ENCODE results near the gene B3GNT7. TPM values are rescaled to one million over a fixed set of nuclear protein-coding genes. Genes with fewer than 3 reads are reported as not detected.
A peak's percentile ranks its signal among the peaks of the same experiment; 100 is the strongest.

The B3GNT7 gene
- total and polyA plus RNA-seq, 7 donors: 2.9 to 40.9 (median 5.0) TPM

DNA sequence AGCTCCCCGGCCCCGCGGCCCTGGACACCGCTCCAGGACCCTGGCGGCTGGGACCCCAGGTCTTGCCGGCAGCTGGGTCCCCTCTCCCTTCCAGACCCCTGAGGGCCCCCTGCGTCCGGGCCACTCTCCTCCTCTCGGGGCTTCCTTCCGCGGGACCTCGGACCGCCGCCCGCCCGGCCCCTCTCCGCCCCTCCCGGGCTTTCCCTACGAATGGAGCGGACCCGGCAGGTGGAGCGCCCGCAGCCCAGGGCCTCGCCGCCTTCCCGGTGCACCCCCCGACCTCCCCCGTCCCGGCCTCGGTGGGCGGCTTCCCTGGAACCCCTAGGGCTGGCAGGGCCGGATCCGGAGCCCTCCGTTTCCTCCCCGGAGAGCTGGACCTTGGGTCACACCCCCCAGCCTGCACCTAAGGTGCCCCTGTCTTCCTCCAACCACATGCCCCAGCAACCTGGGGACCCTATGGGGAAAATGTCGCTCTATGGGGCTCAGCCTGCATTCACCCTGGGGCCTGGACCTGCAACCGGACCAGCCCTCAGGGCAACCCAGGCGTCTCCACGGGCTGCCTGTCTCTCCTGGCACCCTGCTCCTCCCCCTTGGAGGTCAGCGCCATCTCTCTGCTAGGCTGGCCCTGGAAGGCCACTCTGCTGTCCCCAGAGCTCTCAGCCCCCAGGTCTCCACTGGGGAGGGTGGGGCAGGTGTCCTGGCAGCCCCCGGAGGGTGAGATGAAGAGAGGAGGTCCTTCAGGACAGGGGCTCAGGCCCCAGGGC is 730 bp downstream of the B3GNT7 start:
- Histone ChIP-seq H3K4me3 (peak overlapping the region; percentile 26 to 54 (median 51)), H3K4me1 (peaks cover 0 to 35% (median 27%) of the 10 kb centered on the region in 4 donors), H3K36me3 (no peaks in the 10 kb centered on the region), H3K9me3 (no peaks in the 10 kb centered on the region), H3K27ac (peak overlapping the region in 3 of 4 donors; percentile 40 to 68 (median 47)), H3K27me3 (peaks cover 9 to 40% (median 29%) of the 10 kb centered on the region in 3 donors)
- intact Hi-C loops (cut with DNase I): no loop called here
- no peak for DNase-seq
- 4 to 12% methylated on average over 41 of the region's 41 CpGs for WGBS, 2 donors
- TF ChIP-seq EP300 (IDR thresholded peaks at IDR 0.05) (no peak), POLR2A (IDR thresholded peaks at IDR 0.05) (no peak), POLR2AphosphoS5 (IDR thresholded peaks at IDR 0.05) (no peak)
- TF ChIP-seq, protein P1, sequence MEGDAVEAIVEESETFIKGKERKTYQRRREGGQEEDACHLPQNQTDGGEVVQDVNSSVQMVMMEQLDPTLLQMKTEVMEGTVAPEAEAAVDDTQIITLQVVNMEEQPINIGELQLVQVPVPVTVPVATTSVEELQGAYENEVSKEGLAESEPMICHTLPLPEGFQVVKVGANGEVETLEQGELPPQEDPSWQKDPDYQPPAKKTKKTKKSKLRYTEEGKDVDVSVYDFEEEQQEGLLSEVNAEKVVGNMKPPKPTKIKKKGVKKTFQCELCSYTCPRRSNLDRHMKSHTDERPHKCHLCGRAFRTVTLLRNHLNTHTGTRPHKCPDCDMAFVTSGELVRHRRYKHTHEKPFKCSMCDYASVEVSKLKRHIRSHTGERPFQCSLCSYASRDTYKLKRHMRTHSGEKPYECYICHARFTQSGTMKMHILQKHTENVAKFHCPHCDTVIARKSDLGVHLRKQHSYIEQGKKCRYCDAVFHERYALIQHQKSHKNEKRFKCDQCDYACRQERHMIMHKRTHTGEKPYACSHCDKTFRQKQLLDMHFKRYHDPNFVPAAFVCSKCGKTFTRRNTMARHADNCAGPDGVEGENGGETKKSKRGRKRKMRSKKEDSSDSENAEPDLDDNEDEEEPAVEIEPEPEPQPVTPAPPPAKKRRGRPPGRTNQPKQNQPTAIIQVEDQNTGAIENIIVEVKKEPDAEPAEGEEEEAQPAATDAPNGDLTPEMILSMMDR (IDR thresholded peaks at IDR 0.05): no peak

DNA sequence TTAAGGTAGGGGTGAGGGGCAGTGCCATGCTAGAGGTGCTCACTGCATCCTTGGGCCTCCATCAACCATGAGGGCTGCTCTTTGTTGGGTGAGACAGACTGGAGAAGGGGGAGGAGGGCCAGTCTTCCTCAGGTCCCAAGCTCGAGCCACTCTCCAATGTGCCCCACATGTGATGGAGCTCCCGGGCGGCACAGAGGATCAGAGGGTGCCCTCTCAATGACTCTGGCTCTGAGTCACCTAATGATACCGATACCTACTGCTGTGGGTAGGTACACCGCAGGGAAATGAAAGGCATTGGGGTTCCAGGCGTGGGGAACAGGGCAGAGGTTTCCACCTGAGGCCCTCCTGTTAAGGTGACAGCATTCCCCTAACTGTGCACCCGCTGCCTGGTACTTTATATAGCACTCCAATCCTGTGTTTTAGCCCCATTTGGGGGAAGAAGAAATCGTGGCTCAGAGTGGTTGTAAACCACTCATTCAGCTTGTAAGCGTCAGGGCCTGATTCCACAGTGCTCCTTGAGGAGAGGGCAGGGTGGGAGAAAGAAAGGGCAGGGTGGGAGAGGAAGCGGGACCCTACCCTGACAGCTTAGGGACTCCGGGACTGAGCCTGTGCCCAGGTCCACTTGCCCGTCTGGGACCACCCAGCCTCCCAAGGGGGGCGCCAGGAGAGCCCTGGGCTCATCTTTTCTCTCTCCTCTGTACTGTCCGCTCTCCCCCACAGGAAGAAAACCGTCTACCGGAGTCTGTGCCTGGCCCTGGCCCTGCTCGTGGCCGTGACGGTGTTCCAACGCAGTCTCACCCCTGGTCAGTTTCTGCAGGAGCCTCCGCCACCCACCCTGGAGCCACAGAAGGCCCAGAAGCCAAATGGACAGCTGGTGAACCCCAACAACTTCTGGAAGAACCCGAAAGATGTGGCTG is 1.8 kb downstream of the B3GNT7 start:
- 90 to 91% methylated on average over 22 of the region's 22 CpGs for WGBS, 2 donors
- no peak for DNase-seq
- intact Hi-C loops (cut with DNase I): no loop called here
- peaks cover 9 to 40% (median 29%) of the 10 kb centered on the region in 3 donors for H3K27me3 ChIP-seq
- peak in 1 of 2 donors; percentile 28 for TF ChIP-seq POLR2A (IDR thresholded peaks at IDR 0.05)
- TF ChIP-seq POLR2AphosphoS5 (IDR thresholded peaks at IDR 0.05): no peak
- TF ChIP-seq EP300 (IDR thresholded peaks at IDR 0.05): no peak
- no peaks in the 10 kb centered on the region for H3K9me3 ChIP-seq
- H3K4me3 ChIP-seq: peak overlapping the region in 3 of 4 donors; percentile 49 to 54 (median 53)
- H3K4me1 ChIP-seq: peaks cover 0 to 35% (median 27%) of the 10 kb centered on the region in 4 donors
- peak overlapping the region in 1 of 4 donors; percentile 68 for H3K27ac ChIP-seq
- no peaks in the 10 kb centered on the region for H3K36me3 ChIP-seq

DNA sequence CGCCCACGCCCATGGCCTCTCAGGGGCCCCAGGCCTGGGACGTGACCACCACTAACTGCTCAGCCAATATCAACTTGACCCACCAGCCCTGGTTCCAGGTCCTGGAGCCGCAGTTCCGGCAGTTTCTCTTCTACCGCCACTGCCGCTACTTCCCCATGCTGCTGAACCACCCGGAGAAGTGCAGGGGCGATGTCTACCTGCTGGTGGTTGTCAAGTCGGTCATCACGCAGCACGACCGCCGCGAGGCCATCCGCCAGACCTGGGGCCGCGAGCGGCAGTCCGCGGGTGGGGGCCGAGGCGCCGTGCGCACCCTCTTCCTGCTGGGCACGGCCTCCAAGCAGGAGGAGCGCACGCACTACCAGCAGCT is 2.4 kb downstream of the B3GNT7 start:
- WGBS, 2 donors: 98% methylated on average over 28 of the region's 28 CpGs
- intact Hi-C loops (cut with DNase I): no loop called here
- H3K27ac ChIP-seq: no peak overlapping the region
- H3K4me3 ChIP-seq: peak overlapping the region in 1 of 4 donors; percentile 49
- no peaks in the 10 kb centered on the region for H3K9me3 ChIP-seq
- H3K4me1 ChIP-seq: peaks cover 0 to 35% (median 27%) of the 10 kb centered on the region in 4 donors
- TF ChIP-seq, protein P1 (IDR thresholded peaks at IDR 0.05): no peak
- TF ChIP-seq EP300 (IDR thresholded peaks at IDR 0.05): no peak
- TF ChIP-seq POLR2A (IDR thresholded peaks at IDR 0.05): no peak
- no peak for TF ChIP-seq POLR2AphosphoS5 (IDR thresholded peaks at IDR 0.05)
- H3K27me3 ChIP-seq: peaks cover 9 to 37% (median 29%) of the 10 kb centered on the region in 3 donors
- no peaks in the 10 kb centered on the region for H3K36me3 ChIP-seq
- DNase-seq: no peak

DNA sequence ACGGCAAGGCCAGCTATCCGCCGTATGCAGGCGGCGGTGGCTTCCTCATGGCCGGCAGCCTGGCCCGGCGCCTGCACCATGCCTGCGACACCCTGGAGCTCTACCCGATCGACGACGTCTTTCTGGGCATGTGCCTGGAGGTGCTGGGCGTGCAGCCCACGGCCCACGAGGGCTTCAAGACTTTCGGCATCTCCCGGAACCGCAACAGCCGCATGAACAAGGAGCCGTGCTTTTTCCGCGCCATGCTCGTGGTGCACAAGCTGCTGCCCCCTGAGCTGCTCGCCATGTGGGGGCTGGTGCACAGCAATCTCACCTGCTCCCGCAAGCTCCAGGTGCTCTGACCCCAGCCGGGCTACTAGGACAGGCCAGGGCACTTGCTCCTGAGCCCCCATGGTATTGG is 3.1 kb downstream of the B3GNT7 start:
- Histone ChIP-seq H3K27me3 (peaks cover 9 to 30% (median 29%) of the 10 kb centered on the region in 3 donors), H3K4me1 (peaks cover 0 to 35% (median 27%) of the 10 kb centered on the region in 4 donors), H3K36me3 (no peaks in the 10 kb centered on the region), H3K4me3 (peak overlapping the region in 1 of 4 donors; percentile 4), H3K27ac (peak overlapping the region in 1 of 4 donors; percentile 60), H3K9me3 (no peaks in the 10 kb centered on the region)
- WGBS, 2 donors: 94 to 97% methylated on average over 27 of the region's 27 CpGs
- intact Hi-C loops (cut with DNase I): no loop called here
- no peak for TF ChIP-seq POLR2AphosphoS5 (IDR thresholded peaks at IDR 0.05)
- TF ChIP-seq, protein P1 (IDR thresholded peaks at IDR 0.05): no peak
- no peak for TF ChIP-seq POLR2A (IDR thresholded peaks at IDR 0.05)
- TF ChIP-seq EP300 (IDR thresholded peaks at IDR 0.05): no peak
- DNase-seq: no peak
